Non-pigmented ciliary epithelial cell (primary cell): Measurements from ENCODE around the gene KPNA4.
"Not testable (repeated sequence)": the region's sequence is repeated elsewhere in the genome, so short reads cannot be mapped to it uniquely, and the experiment has no call there.

ENCODE experiments used
- DNase-seq: peaks from one replicate; pipeline ENCODE4 v3.0.0-alpha.2; 2010; ENCODE audit warnings: low read depth

The KPNA4 gene

DNA sequence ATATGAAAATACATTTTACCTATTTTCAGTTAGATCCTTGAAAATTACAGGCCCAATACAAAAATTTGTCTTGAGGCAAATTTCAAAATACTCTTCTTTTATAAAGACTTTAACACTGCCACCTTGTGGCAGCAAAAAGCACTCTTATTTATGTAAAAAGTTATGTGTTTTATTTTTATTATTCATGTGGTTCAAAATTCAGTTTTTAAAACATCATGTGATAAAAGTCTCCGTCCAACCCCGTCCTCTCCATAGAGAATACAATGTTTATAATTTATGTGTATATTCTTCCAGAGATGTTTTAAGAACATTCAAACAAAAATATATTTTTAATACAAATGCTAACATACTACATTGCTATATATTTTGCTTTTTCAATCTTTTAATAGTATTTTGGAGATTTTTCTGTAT lies 78.9 kb downstream of the KPNA4 start:
- DNase-seq, result no peak

DNA sequence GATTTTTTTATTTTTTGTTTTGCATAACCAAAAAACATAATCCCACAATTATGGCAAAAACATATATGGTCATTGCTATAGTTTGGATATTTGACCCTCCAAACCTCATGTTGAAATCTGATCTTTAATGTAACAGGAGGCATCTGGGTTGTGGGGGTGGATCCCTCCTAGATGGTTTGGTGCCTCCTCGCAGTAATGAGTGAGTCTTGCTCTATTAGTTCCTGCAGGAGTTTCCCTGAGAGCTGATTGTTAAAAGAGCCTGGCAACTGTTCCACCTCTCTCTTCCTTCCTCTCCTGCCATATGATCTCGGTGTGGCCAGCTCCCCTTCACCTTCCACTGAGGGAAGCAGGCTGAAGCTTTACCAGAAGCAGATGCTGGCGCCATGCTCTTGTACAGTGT lies 82.6 kb downstream of the KPNA4 start:
- DNase-seq, result no peak

DNA sequence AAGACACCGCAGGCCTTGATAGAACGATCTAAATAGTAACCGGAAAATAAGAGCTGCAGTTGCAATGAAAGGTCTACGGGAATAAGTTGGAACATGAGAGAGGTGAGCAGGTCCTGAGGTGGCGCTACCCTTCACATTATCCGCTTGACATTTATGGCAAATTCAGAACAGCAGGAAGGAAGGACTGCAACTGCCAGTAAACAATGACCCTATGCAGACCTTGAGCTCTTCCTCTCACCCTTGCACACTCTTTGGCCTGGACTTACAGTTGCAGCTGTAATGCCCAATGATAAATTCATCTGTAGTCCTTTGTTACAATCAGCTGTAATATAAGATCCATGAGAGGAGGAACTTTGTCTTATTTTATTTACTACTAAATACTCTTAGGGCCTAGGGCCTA lies 83.5 kb downstream of the KPNA4 start:
- DNase-seq, result no peak

DNA sequence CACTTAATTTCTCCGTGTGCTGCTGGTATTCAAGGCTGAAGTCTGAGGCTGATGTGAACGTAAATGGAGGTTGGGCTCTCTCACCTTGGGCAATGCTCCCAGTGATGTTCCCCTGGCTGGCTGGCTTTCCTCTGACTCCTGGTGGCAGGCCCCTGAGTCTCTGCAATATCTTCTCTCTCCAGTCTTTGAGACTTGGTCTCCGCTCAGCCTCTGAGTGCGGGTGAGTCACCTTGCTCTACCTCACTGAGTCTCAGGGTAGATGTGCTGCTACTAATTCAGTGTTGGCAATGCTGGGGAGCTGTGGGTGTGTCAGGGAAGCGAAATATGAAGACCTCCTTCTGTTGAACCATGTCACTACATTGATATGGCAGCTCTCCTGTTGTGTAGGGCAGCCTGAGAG lies 84.4 kb downstream of the KPNA4 start:
- DNase-seq, result no peak

DNA sequence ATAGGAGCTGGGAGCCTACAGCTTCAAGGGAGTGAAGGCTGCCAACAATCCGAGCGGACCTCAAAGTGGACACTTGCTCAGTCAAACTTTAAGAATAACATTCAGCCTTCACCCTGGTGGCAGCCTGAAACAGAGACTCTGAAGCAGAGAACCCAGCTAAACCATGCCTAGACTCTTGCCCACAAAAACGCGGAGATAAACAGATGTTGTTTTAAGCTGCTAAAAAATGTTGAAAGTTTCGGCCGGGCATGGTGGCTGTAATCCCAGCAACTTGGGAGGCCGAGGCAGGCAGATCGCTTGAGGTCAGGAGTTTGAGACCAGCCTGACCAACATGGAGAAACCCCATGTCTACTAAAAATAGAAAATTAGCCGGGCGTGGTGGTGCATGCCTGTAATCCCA lies 86.0 kb downstream of the KPNA4 start:
- no peak for DNase-seq

DNA sequence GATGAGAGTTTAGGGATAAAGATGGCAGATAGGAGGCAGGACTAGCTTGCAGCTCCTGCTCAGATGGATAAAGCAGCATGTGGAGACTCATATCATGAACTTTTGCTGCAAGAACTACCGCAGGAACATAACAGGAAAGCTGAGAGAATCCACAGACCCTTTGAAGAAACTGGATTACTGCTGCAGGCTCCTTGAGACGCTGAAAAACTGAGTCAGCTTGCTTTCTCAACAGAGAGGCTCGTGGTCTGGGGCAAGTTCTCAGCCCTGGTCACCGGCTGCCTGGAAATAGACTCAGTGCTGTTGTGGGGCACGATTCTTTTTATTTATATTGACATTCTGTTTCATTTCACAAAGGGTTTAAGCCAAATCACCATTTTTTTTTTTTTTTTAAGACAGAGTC lies 87.0 kb downstream of the KPNA4 start:
- DNase-seq, result peak; percentile 50

DNA sequence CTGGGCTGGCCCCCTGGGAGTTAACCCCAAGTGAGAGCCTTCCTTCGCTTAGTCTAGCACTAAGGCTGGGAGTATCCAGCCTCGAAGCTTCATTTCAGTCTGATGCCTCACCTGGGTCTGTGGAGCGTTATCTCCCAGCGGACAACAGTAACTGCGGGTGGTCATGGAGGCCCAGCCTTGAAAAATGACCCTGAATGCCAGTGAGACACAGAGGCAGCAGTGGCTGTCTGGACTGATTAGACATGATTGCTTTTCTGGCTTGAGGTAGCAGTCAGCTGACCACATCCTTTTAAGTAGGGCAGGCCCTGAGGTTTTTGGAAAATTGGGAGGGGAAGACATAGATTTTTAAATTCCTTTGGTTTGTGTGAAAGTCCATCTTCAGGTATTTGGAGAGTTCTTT lies 87.6 kb downstream of the KPNA4 start:
- DNase-seq, result no peak

DNA sequence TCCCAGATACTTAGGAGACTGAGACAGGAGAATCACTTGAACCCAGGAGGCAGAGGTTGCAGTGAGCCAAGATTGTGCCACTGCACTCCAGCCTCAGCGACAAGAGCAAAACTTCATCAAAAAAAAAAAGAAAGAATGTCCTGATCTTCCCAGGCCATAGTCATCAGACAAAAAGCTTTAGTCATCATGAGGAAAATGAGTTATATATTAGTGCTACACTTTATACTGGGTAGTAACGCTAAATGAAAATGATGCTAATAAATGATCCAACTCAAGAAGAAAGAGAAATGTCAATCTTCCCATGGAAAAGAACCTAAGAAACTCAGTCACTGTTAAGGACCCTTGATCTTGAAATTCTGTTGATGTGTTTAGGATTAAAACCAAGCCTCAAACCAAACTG lies 89.5 kb downstream of the KPNA4 start:
- DNase-seq, result no peak

DNA sequence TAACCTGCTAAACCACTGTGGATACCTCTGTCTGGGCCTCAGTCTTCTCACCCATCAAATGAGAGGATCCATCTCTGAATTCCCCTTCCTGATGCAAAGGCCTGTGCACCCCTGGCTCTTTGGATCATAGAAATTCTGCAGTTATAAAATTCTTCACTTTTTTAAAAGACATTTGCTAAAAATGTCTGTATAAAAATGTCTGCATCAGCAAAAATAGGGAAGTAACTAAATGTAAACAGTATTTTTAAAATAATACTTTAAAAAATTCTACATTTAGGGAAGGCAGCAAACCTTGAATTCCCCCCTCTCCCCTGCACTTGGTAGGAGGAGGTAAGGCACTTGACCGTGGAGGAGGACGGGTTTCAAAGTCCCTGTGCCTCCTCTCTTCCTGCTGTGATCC lies 90.2 kb downstream of the KPNA4 start:
- no peak for DNase-seq

DNA sequence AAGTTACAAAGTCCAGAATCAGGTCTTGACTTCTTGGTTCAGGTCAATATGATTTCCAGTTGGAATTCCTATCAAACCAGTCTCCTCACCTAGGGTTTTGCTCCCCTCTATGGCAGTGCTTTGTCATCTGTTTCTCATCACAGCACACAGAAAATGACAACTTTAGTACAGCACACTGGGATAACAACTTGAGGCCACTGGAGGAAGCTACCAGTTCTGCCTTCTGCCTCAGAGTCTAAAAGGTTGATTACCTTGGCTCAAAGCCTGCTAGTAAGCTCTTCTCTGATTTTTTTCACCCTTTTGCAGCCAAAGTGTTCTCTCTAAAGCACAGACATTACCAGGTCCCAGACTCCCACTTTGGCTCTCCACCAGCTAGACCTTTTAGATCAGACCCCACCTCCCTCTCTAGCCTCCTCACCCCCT lies 90.9 kb downstream of the KPNA4 start:
- no peak for DNase-seq

DNA sequence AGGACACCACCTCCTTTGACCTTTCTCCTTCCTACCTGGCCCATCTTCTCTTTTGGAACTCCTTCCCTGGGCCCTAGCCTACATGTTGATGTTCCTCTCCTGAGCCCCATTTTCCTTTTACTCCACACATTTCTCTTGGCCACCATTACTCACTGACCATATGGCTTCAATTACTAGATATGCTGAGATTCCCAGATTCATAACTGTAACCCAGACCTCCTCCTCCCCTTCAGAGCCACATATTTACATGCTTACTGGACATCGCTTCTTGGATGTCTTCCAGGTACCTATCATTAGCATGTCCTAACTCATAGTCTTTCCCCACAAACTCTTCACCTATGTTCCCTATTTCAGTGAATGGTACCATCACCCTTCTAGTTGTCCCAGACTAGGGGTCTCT lies 91.4 kb downstream of the KPNA4 start:
- peak; percentile 83 for DNase-seq

DNA sequence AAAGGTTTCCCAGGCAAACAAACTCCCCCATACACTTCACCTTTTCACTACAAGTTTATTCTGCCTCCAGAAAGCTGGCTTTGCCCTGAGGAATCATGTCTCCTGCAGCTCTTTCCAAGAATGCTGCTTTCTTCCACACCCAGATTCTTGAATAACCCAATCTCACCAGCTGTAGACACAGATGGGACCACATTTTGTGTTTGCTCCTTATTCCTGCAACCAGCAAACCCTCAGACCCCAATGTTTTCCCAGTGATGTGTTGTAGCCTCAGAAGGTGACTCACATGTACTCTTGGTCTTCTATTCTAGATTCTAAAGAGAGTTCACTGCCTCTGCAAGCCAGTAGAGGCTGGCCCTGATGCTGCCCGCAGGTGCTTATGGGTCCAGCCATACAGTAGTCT lies 92.2 kb downstream of the KPNA4 start:
- DNase-seq, result peak; percentile 75

DNA sequence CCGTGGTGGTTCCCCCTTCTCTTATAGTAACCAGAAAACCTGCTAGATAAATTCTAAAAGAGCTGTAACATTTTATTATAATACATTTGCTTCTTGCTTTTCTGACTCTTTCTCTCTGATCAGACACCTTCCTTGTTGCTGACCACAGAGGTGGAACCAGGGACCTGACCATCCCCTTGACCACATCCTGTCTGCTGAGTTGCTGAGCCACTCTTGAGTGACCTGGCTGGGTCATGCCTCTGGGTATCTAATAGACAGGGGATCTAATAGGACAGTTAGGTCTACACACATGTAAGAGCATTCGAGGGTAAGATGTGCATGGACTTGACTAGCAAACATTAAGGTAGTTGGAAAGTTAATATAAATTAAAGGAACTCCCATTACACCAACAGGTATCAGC lies 93.0 kb downstream of the KPNA4 start:
- DNase-seq, result no peak

DNA sequence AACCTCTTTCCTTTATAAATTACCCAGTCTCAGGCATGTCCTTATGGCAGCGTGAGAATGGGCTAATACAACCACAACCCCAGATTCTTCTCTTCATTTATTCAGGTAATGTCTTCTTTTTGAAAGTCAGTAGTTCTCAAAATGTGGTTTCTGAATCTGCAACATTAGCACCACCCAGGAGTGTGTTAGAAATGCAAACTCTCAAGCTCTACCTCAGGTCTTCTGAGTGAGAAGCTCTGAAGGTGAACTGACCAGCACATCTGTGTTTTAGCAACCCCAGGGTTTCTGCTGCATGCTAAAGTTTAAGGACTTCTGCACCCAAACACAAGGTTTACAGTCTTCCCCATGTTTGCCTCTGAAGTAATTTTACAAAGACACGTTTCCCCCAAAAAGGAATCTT lies 93.5 kb downstream of the KPNA4 start:
- DNase-seq, result no peak

DNA sequence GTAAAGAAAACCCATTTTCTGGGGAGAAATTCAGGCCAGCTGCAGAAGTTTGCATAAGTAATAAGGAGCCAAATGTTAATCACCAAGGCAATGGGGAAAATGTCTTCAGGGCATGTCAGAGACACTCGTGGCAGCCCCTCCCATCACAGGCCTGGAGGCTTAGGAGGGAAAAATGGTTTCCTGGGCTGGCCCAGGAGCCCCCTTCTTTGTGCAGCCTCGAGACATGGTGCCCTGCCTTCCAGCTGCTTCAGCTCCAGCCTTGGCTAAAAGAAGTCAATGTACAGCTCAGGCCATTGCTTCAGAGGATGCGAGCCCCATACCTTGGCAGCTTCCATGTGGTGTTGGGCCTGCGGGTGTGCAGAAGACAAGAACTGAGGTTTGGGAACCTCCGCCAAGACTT lies 95.2 kb downstream of the KPNA4 start:
- DNase-seq, result no peak

DNA sequence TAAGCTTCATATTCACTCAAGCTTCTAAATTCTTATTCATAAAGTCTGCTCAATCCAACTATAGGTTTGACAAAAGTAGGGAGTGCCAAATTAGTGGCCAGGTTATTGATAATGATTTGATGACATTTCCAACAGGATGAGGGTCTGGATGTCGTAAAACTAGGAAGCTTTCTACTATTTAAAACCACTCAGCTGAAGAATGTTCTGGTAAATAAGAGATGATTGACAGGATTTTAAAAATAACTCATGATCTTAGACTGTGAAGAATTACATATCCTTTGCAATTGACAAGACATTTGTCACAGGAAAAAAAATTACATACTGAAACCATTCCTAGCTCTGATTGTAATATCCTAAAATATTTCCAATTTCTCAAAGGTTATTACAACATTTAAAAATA lies 100.4 kb downstream of the KPNA4 start:
- DNase-seq, result no peak

DNA sequence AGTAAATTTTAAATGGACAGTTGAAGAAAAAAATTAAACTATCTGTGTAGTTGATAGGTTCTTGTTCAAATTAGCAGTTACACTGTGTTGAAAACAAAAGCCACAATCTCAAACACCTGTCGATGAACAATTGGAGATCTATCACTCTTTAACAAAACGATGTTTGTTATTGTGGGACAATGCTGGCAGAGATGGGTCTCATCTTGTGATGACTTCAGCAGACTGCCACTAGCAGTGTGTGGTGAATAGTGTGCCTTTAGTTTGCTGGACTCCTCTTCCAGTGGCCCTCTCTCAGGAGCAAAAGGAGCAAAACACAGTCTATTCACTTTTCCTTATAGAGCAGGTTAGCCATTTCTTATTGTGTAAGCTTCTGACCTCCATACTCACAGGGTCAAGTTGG lies 101.0 kb downstream of the KPNA4 start:
- no peak for DNase-seq

DNA sequence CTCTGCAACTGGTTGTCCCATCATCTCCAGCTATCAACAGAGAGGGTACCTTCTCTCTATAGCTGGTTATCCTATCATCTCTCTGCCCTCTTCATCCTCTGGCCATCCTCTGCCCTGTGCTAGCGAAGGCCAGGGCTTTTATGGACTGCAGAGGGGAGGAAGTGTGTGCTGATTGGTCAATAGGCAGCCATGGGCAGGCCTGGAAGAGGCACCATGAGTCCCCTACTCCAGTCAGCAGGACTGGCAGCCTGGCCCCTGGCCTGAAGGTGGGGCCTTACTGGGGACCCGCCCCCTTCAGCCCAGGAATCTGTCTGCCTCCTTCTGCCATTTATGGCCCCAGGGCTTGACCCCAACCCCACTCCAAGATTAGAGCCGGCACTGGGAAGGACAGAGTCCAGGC lies 105.3 kb downstream of the KPNA4 start:
- DNase-seq, result no peak

DNA sequence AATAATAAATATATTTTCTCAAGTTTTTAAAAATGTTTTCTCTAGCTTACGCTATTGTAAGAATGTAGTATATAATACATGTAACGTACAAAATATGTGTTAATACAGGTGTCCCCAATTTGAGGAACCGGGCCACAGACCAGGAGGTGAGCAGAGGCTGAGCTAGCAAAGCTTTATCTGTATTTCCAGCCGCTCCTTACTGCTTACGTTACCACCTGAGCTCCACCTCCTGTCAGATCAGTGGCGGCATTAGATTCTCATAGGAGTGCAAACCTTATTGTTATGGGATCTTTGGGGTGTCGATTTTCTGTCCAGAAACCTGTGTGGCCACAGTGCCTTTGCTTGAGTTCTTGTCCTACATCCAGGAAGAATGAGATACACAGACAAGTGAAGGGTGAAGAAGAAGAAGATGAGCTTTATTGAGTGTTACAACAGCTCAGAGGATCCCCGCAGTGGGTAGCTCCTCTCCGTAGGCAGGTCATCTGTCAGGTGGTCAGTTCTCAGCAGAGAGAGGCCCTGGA lies 105.9 kb downstream of the KPNA4 start:
- DNase-seq, result no peak

DNA sequence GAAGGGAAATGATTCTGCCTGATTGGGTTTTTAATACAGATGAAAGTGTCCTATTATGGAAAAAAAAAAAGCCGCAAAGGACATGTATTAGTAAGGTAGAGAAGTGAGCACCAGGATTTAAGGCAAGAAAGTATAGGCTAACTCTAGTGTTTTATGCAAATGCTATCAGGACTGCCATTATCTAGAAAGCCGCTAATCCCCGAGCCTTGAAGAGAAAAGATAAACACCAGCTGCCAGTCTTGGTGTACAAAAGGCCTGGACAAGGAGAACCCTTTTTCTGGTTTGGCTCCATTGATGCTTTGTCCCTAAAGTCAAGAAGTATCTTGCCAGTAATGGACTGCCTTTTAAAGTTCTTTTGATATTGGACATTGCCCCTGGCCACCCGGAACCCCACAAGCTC lies 107.2 kb downstream of the KPNA4 start:
- DNase-seq, result no peak

DNA sequence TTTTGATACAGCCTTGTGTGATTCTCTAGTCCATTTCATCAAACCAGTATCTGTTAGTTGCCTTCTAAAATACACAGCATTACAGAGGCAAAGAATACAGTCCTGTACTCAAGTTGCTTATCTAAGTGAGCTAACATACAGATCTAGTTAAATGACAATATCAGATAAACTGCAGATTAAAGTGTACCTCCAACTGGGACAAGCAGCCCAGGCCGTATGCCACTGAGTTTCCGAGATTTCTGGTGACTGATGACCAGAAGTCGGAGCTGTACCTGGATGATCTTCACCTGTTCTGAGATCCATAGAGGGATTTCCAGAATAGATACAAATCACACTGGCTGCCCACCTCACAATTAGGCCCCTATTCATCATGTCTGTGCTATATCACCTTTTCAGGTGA lies 109.5 kb downstream of the KPNA4 start:
- DNase-seq, result no peak

DNA sequence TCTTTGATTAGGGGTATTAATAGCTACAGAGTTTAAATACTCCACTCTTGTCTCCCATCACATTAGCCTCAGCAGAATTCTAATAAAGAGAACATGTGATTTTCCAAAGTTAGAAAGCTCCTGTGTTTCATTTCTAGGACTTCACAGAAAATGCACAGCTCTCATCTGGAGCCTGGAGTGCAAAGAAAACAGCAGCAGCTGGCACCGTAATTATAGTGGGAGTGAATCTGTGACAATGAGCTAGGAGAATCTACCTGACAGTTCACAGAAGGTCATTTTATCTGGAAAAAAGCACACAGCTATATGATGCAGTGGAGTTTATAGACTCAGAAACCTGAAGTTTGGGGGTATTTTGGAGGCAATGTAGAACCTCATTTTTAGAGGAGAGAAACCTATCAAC lies 110.4 kb downstream of the KPNA4 start:
- DNase-seq, result no peak

DNA sequence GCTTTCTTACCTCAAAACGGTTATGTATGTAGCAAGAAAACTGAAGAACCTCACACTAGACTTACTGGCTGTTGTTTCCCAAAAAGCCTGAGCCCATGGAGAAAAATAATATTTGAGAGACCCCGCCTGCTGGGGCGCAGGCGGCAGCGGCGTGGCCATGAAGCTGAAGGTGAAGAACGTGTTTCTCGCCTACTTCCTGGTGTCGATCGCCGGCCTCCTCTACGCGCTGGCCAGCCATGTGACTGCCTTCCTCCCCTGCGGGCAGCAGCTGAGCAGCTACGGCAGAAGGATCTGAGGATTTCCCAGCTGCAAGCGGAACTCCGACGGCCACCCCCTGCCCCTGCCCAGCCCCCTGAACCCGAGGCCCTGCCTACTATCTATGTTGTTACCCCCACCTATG lies 113.1 kb downstream of the KPNA4 start:
- not testable (repeated sequence) for DNase-seq

DNA sequence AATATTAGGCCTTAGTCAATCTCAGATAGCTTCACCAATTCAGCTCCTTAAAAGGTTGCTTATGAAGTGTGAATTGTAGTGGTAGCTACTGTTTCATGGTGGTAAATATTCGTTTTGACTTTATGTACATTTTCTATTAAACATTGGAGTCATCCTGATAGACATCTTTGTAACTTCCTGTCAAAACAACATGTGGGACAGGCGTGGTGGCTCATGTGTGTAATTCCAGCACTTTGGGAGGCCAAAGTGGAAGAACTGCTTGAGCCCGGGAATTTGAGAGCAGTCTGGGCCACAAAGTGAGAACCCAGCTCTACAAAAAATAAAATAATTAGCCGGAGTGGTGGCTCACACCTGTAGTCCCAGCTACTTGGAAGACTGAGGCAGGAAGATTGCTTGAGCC lies 113.8 kb downstream of the KPNA4 start:
- no peak for DNase-seq

DNA sequence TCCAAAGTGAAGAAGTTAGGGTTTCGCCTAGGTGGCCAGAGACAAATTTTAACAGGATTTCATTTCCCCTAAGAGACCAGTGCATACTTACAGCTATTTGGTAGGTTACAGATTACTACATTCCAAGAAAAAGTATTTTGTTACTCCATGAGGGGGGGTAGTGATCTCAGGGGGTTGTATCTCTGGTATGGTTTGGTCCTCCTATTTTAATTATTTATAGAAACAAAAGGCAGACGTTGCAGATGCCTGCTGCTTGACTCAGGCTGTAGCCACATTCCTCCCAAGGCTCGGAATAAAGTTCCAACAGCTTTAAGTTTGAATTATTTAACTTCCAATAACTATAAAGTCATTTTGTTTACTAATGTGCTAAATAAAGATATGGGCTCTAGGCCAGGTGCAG lies 114.5 kb downstream of the KPNA4 start:
- DNase-seq, result peak; percentile 79
